K562 (cell line): Measurements from ENCODE around the gene SEC61A1. TPM values are rescaled to one million over a fixed set of nuclear protein-coding genes. Genes with fewer than 3 reads are reported as not detected.

Experiments
- ATF6 ChIP-seq: sonication (generic); formaldehyde crosslinking; IDR thresholded peaks from 2 replicates; pipeline ENCODE4 v1.4.0; 2020; ENCODE audit warnings: mild to moderate bottlenecking, missing genetic modification reagents
- BCLAF1 ChIP-seq, 2 experiments: fragments of 450-650 bp in 1 of 2; IDR thresholded peaks; 2 replicates each; pipeline ENCODE4 v1.6.1; 2011 to 2017; ENCODE audit warnings: low read depth in 2 of 2, antibody characterized with exemption in 1 of 2, borderline replicate concordance in 1 of 2, low read length in 1 of 2, mild to moderate bottlenecking in 1 of 2, mixed read lengths in 1 of 2; ENCODE audit not compliant: control insufficient read depth in 1 of 2
- HNRNPLL ChIP-seq: fragments of 200-400 bp; formaldehyde crosslinking; IDR thresholded peaks from 2 replicates; pipeline ENCODE4 v1.6.1; 2017; ENCODE audit warnings: low read length, low read depth, mild to moderate bottlenecking; ENCODE audit not compliant: poor library complexity, severe bottlenecking
- IRF1 ChIP-seq: sonication (generic); formaldehyde crosslinking; IDR thresholded peaks from 2 replicates; pipeline ENCODE4 v1.8.0; 2022; ENCODE audit warnings: missing genetic modification reagents, mild to moderate bottlenecking, borderline replicate concordance
- KAT8 ChIP-seq: fragments of 450-650 bp; IDR thresholded peaks from 2 replicates; pipeline ENCODE4 v1.6.1; 2016; ENCODE audit warnings: low read depth, mild to moderate bottlenecking
- MAFK ChIP-seq: IDR thresholded peaks from 2 replicates; pipeline ENCODE4 v1.6.1; 2011; ENCODE audit warnings: low read length, improper control_type of control experiment
- ZNF3 ChIP-seq: fragments of 250-450 bp; sonication (Bioruptor Pico); IDR thresholded peaks from 2 replicates; pipeline ENCODE4 v1.5.0; 2021; ENCODE audit warnings: mild to moderate bottlenecking, moderate library complexity
- ZNF316 ChIP-seq: fragments of 450-650 bp; IDR thresholded peaks from 2 replicates; pipeline ENCODE4 v1.6.1; 2016
- ZNF778 ChIP-seq: fragments of 450-650 bp; formaldehyde crosslinking; IDR thresholded peaks from 2 replicates; pipeline ENCODE4 v1.4.0; 2020; ENCODE audit warnings: mild to moderate bottlenecking, moderate library complexity
- polyA plus RNA-seq, 8 experiments: library from polyadenylated mRNA; depleted of rRNA in 4 of 8; stranded (reverse) in 5 of 8; unstranded in 3 of 8; fragments of >200 nt; fragmentation: Nextera tagmentation in 2 of 8; fragmentation: Illumina TruSeq in 1 of 8; extraction: Ambion mirVana in 2 of 8; extraction: Trizol in 1 of 8; gene quantifications; 2 replicates each; pipeline versions ENCODE4 v1.2.1 to v1.2.3, GENCODE V29; 2011 to 2014; ENCODE audit warnings: inconsistent platforms in 1 of 8, missing spikeins in 1 of 8
- total RNA-seq, 7 experiments: library from RNA; depleted of rRNA in 6 of 7; stranded (reverse); fragments of >200 nt in 6 of 7; fragmentation: Illumina TruSeq in 2 of 7; extraction: Trizol in 2 of 7; gene quantifications; 2 replicates each; pipeline versions ENCODE4 v1.2.1 to v1.2.3, GENCODE V29; 2011 to 2021; ENCODE audit warnings: low replicate concordance in 1 of 7

Gene SEC61A1
- total and polyA plus RNA-seq, 9 of the 15 experiments (the other 6 are each of a cell fraction or from before 2014, with no cell fraction given), result 1.9 to 140 (median 79.1) TPM

- TF ChIP-seq BCLAF1 (IDR thresholded peaks at IDR 0.05; ENCODE audit: borderline replicate concordance in 1 of 2, control insufficient read depth in 1 of 2, low read depth in 2 of 2, low read length in 1 of 2), result no peak
- TF ChIP-seq HNRNPLL, result no peak
- TF ChIP-seq ZNF778 (CRISPR knock-in tag), result no peak
- TF ChIP-seq MAFK, result peak; percentile 89
- peak; percentile 96 for TF ChIP-seq ZNF316
- no peak for TF ChIP-seq ATF6 (CRISPR knock-in tag)
- no peak for TF ChIP-seq KAT8
- TF ChIP-seq IRF1 (CRISPR knock-in tag), result no peak
- TF ChIP-seq ZNF3 (CRISPR knock-in tag), result no peak
- TF ChIP-seq, all 486 proteins: peak for 9
Measured at GRCh38 chr3:128054367-128054766, 2.1 kb downstream of the SEC61A1 start (continued).
